Muscle of leg (tissue), 11 donors: ENCODE results near the gene BRD2. TPM values are rescaled to one million over a fixed set of nuclear protein-coding genes. Genes with fewer than 3 reads are reported as not detected.

Experiments used
- DNase-seq: peaks from one replicate; pipeline ENCODE4 v3.0.0; 2013
- H3K27ac ChIP-seq: one replicate; pipeline ENCODE4 v1.5.1; 2013; ENCODE audit warnings: mild to moderate bottlenecking, low read length, control low read depth
- H3K27me3 ChIP-seq: one replicate; pipeline ENCODE4 v1.6.1; 2013; ENCODE audit warnings: low read length; ENCODE audit not compliant: control insufficient read depth, insufficient read depth
- H3K36me3 ChIP-seq: one replicate; pipeline ENCODE4 v1.6.1; 2013; ENCODE audit warnings: low read length; ENCODE audit not compliant: control insufficient read depth, insufficient read depth
- H3K4me1 ChIP-seq: one replicate; pipeline ENCODE4 v1.6.1; 2013; ENCODE audit warnings: low read length; ENCODE audit not compliant: control insufficient read depth, insufficient read depth
- H3K4me3 ChIP-seq: one replicate; pipeline ENCODE4 v1.5.1; 2013; ENCODE audit warnings: low read length, control low read depth
- H3K9me3 ChIP-seq: replicated peaks from 2 replicates; pipeline ENCODE4 v1.6.1; 2013; ENCODE audit warnings: low read depth, low read length; ENCODE audit not compliant: control insufficient read depth
- WGBS: methylation state at CpG from one replicate; pipeline ENCODE4 v1.1.5; 2013; ENCODE audit warnings: missing lambda C conversion rate; ENCODE audit not compliant: insufficient coverage; 5-methylcytosine and 5-hydroxymethylcytosine counted together
- polyA plus RNA-seq, 8 donors: library from polyadenylated mRNA; unstranded; fragments of 120-200 nt; gene quantifications; one replicate each; pipeline versions ENCODE4 v1.2.1 to v1.2.3, GENCODE V29; 2013; ENCODE audit warnings: inconsistent platforms in 1 of 8, low replicate concordance in 1 of 8; ENCODE audit not compliant: insufficient read length in 8 of 8, insufficient read depth in 1 of 8
- total RNA-seq: library from RNA; stranded (reverse); fragments of 120-200 nt; gene quantifications from one replicate; pipeline ENCODE4 v1.2.4, GENCODE V29; 2013

Gene BRD2
- total and polyA plus RNA-seq, 9 donors, result 86.8 to 169 (median 161) TPM

DNA sequence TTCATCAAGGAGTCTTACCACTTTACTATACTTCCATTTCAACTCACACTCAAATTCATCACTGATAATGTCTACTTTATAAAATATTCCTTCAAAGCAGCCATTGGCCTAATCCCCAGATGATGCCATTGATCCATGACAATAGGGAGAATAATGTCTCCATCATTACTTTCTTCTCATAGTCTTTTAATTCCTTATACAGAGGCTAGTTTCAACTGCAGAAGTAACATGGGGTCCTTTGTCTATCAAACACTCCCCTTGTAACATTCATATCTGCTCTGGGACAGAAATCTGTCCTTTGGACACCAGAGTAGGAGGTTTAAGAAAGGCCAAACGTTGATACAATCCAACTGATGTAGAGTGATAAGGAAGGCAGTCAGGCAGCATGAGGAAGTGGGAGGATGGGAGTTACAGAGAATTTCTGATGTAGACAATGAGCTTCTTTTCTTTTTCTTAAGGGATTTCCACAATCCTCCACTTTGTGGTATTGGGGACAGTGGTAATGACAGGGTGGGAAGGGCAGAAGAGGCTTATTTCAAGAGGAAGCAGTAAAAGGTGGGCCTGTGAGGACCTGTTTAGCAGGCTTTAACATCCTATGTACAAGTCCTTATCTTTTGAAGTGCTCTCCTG, 59.9 kb downstream of the BRD2 start:
- H3K36me3 ChIP-seq, result no peaks in the 10 kb centered on the region
- DNase-seq, result no peak
- H3K4me1 ChIP-seq, result no peaks in the 10 kb centered on the region
- WGBS, result 40% methylated on average over 1 of the region's 1 CpG
- no peak overlapping the region for H3K27ac ChIP-seq
- peaks cover 6% of the 10 kb centered on the region for H3K27me3 ChIP-seq
- no peak overlapping the region for H3K4me3 ChIP-seq
- H3K9me3 ChIP-seq, result no peaks in the 10 kb centered on the region

DNA sequence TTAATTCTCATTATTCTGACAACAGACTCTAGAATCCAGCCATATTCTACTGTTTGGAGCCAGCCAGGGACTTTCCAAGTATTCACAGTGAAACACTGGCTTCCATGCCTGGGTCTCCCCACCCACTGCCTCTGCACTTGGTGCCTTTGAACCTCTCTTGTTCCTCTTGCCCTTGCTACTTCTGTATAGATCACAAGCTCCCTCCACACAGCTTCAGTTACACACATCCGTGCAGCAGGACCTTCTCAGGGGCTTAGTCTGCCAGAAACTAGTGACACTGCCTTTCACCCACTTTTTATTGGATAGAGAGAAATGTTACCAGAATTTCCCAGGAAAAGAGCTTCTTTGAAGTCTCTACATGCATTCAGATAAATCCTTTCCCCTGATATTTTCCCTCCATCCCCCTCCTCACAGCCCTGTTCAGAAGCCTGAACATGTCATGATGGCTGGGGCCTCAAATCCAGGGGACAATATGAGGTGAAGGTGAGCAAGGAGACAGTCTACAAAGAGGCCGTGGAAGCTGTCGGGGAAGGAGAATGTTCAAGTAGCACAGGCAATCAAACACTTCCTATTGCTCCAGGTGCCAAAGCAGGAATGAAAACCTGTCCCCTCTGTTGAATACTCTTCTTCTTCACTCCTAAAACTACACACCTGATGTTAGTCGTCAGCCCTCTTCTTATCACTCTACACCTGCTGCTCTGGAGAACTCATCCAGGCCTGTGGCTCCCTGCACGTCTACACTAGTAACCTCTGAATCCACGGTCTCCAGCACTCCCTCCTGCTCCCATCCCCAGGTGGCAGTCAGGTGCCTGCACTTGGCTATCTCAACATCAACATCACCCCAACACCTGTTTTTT, 61.2 kb downstream of the BRD2 start:
- Histone ChIP-seq H3K27me3 (peaks cover 6% of the 10 kb centered on the region), H3K27ac (peak overlapping the region; percentile 59), H3K36me3 (no peaks in the 10 kb centered on the region), H3K9me3 (no peaks in the 10 kb centered on the region), H3K4me3 (no peak overlapping the region), H3K4me1 (no peaks in the 10 kb centered on the region)
- 33% methylated on average over 4 of the region's 6 CpGs for WGBS
- peak; percentile 71 for DNase-seq

DNA sequence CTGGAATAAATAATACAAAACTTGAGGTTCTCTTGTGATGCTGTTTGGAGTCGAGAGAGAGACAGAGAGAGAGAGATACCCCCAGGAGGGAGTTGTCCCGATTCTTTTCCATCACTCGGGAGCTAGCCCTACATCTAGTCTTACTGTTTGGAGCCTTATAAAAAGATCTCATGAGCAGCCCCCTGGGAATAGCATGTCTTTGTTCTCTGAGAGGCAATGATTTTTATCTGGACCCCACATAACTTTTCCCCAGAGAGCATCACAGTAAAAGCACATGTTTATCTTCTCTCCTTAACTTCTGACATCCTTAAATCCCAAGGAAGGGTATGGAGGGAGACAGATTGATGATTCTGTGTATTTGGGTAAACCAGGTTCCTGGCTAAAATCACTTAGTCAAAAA, 61.9 kb downstream of the BRD2 start:
- H3K4me1 ChIP-seq, result no peaks in the 10 kb centered on the region

More for the DNA sequence above, 61.9 kb downstream of the BRD2 start:
- Histone ChIP-seq H3K36me3 (no peaks in the 10 kb centered on the region), H3K27ac (no peak overlapping the region), H3K9me3 (no peaks in the 10 kb centered on the region), H3K4me3 (no peak overlapping the region), H3K27me3 (peaks cover 6% of the 10 kb centered on the region)
- no CpG with 5 or more reads among the region's 3 CpGs for WGBS
- DNase-seq, result no peak

Other genes starting within 250 kb of the BRD2 start
- gene HLA-DQA2, start 227.2 kb upstream of the BRD2 start, total RNA-seq, result 0.13 TPM
- gene HLA-DQA2, start 227.2 kb upstream of the BRD2 start, polyA plus RNA-seq, result under 1 TPM in 5 of 8 donors, not detected in 3; 0.30 to 0.80 (median 0.36) TPM
- 0.18 TPM for gene HLA-DQB2, start 205.1 kb upstream of the BRD2 start, total RNA-seq
- under 1 TPM in 7 of 8 donors, not detected in 1; 0.08 to 0.40 (median 0.23) TPM for gene HLA-DQB2, start 205.1 kb upstream of the BRD2 start, polyA plus RNA-seq
- gene HLA-DOB, start 151.6 kb upstream of the BRD2 start, total RNA-seq, result 0.09 TPM
- gene HLA-DOB, start 151.6 kb upstream of the BRD2 start, polyA plus RNA-seq, result under 1 TPM in 3 of 8 donors, not detected in 5; 0.14 to 0.33 (median 0.16) TPM
- gene TAP2, start 129.9 kb upstream of the BRD2 start, total RNA-seq, result 4.6 TPM
- gene TAP2, start 129.9 kb upstream of the BRD2 start, polyA plus RNA-seq, result 1 to 10 TPM; 4.5 to 8.7 (median 6.9) TPM
- gene PSMB8, start 124.5 kb upstream of the BRD2 start, total RNA-seq, result 16.4 TPM
- gene PSMB8, start 124.5 kb upstream of the BRD2 start, polyA plus RNA-seq, result 10 to 100 TPM; 10.9 to 18.1 (median 16.3) TPM
- gene TAP1, start 114.9 kb upstream of the BRD2 start, total RNA-seq, result 8.2 TPM
- 10 to 100 TPM in 1 of 8 donors, 1 to 10 TPM in 7; 6.2 to 11.0 (median 8.1) TPM for gene TAP1, start 114.9 kb upstream of the BRD2 start, polyA plus RNA-seq
- gene PSMB9, start 114.4 kb upstream of the BRD2 start, total RNA-seq, result 4.3 TPM
- 1 to 10 TPM; 4.3 to 6.3 (median 4.6) TPM for gene PSMB9, start 114.4 kb upstream of the BRD2 start, polyA plus RNA-seq
- gene HLA-DMB, start 27.6 kb upstream of the BRD2 start, total RNA-seq, result 5.6 TPM
- gene HLA-DMB, start 27.6 kb upstream of the BRD2 start, polyA plus RNA-seq, result 1 to 10 TPM; 3.5 to 5.3 (median 4.3) TPM
- 4.2 TPM for gene HLA-DMA, start 15.5 kb upstream of the BRD2 start, total RNA-seq
- gene HLA-DMA, start 15.5 kb upstream of the BRD2 start, polyA plus RNA-seq, result 1 to 10 TPM; 2.6 to 6.9 (median 4.3) TPM
- gene HLA-DOA, start 41.0 kb downstream of the BRD2 start, total RNA-seq, result 1.5 TPM
- 1 to 10 TPM; 1.2 to 3.9 (median 2.2) TPM for gene HLA-DOA, start 41.0 kb downstream of the BRD2 start, polyA plus RNA-seq
- 18.6 TPM for gene HLA-DPA1, start 105.1 kb downstream of the BRD2 start, total RNA-seq
- 10 to 100 TPM; 11.4 to 18.7 (median 14.3) TPM for gene HLA-DPA1, start 105.1 kb downstream of the BRD2 start, polyA plus RNA-seq
- gene HLA-DPB1, start 107.4 kb downstream of the BRD2 start, total RNA-seq, result 12.1 TPM
- gene HLA-DPB1, start 107.4 kb downstream of the BRD2 start, polyA plus RNA-seq, result 10 to 100 TPM in 5 of 8 donors, 1 to 10 TPM in 3; 7.9 to 15.8 (median 11.1) TPM
- gene COL11A2, start 223.9 kb downstream of the BRD2 start, total RNA-seq, result 172 TPM
- gene COL11A2, start 223.9 kb downstream of the BRD2 start, polyA plus RNA-seq, result 100 to 1,000 TPM in 2 of 8 donors, 10 to 100 TPM in 6; 35.8 to 245 (median 53.2) TPM
- gene RXRB, start 232.1 kb downstream of the BRD2 start, total RNA-seq, result 22.9 TPM
- gene RXRB, start 232.1 kb downstream of the BRD2 start, polyA plus RNA-seq, result 10 to 100 TPM; 38.2 to 44.4 (median 40.8) TPM
- 66.1 TPM for gene SLC39A7, start 232.3 kb downstream of the BRD2 start, total RNA-seq
- gene SLC39A7, start 232.3 kb downstream of the BRD2 start, polyA plus RNA-seq, result 100 to 1,000 TPM in 4 of 8 donors, 10 to 100 TPM in 4; 82.1 to 136 (median 96.4) TPM
- gene HSD17B8, start 236.1 kb downstream of the BRD2 start, total RNA-seq, result 12.1 TPM
- gene HSD17B8, start 236.1 kb downstream of the BRD2 start, polyA plus RNA-seq, result 10 to 100 TPM in 6 of 8 donors, 1 to 10 TPM in 2; 7.8 to 15.1 (median 11.0) TPM
- 22.8 TPM for gene RING1, start 239.9 kb downstream of the BRD2 start, total RNA-seq
- 10 to 100 TPM; 33.6 to 46.6 (median 38.7) TPM for gene RING1, start 239.9 kb downstream of the BRD2 start, polyA plus RNA-seq